ENCODE results near the gene CLEC17A.

The CLEC17A gene

GRCh38 chr19:14565765-14566711 lies 16.8 kb upstream of the CLEC17A start:
- Histone ChIP-seq H3K4me1 (ENCODE audit: control insufficient read depth, insufficient read depth, low read length) (peaks cover 13% of the 10 kb centered on the region), H3K36me3 (ENCODE audit: control insufficient read depth, insufficient read depth, low read length) (peaks cover 7% of the 10 kb centered on the region; the same call in 1 of the 2 replicates), H3K4me3 (ENCODE audit: low read length) (no peak overlapping the region), H3K27me3 (ENCODE audit: control insufficient read depth, insufficient read depth, low read length) (no peaks in the 10 kb centered on the region), H3K9me3 (ENCODE audit: control insufficient read depth, insufficient read depth, low read length) (no peaks in the 10 kb centered on the region), H3K27ac (ENCODE audit: low read length) (no peak overlapping the region)
- no peak for DNase-seq (ENCODE audit: low read depth, low spot score)
- no CpG with 5 or more reads among the region's 31 CpGs for WGBS (ENCODE audit: insufficient coverage, insufficient read length)

- Histone ChIP-seq H3K27me3 (ENCODE audit: control insufficient read depth, insufficient read depth, low read length) (no peaks in the 10 kb centered on the region), H3K4me1 (ENCODE audit: control insufficient read depth, insufficient read depth, low read length) (peaks cover 13% of the 10 kb centered on the region), H3K4me3 (ENCODE audit: low read length) (no peak overlapping the region), H3K9me3 (ENCODE audit: control insufficient read depth, insufficient read depth, low read length) (no peaks in the 10 kb centered on the region), H3K27ac (ENCODE audit: low read length) (no peak overlapping the region), H3K36me3 (ENCODE audit: control insufficient read depth, insufficient read depth, low read length) (peaks cover 7% of the 10 kb centered on the region; the same call in 1 of the 2 replicates)
- no peak for DNase-seq (ENCODE audit: low read depth, low spot score)
- no CpG with 5 or more reads among the region's 18 CpGs for WGBS (ENCODE audit: insufficient coverage, insufficient read length)
These were observed 16.2 kb upstream of the CLEC17A start for GRCh38 chr19:14566712-14567077.

GRCh38 chr19:14567079-14567478 lies 15.8 kb upstream of the CLEC17A start:
- Histone ChIP-seq H3K9me3 (ENCODE audit: control insufficient read depth, insufficient read depth, low read length) (no peaks in the 10 kb centered on the region), H3K27me3 (ENCODE audit: control insufficient read depth, insufficient read depth, low read length) (no peaks in the 10 kb centered on the region), H3K4me3 (ENCODE audit: low read length) (no peak overlapping the region), H3K36me3 (ENCODE audit: control insufficient read depth, insufficient read depth, low read length) (peaks cover 7% of the 10 kb centered on the region; the same call in 1 of the 2 replicates), H3K27ac (ENCODE audit: low read length) (no peak overlapping the region), H3K4me1 (ENCODE audit: control insufficient read depth, insufficient read depth, low read length) (peaks cover 13% of the 10 kb centered on the region)
- WGBS (ENCODE audit: insufficient coverage, insufficient read length), result no CpG with 5 or more reads among the region's 11 CpGs
- no peak for DNase-seq (ENCODE audit: low read depth, low spot score)

GRCh38 chr19:14570864-14571527 lies 11.9 kb upstream of the CLEC17A start:
- DNase-seq (ENCODE audit: low read depth, low spot score), result no peak
- no CpG with 5 or more reads among the region's 22 CpGs for WGBS (ENCODE audit: insufficient coverage, insufficient read length)
- Histone ChIP-seq H3K4me3 (ENCODE audit: low read length) (peak overlapping the region; percentile 75), H3K27me3 (ENCODE audit: control insufficient read depth, insufficient read depth, low read length) (no peaks in the 10 kb centered on the region), H3K27ac (ENCODE audit: low read length) (no peak overlapping the region), H3K36me3 (ENCODE audit: control insufficient read depth, insufficient read depth, low read length) (peaks cover 2% of the 10 kb centered on the region; the same call in 1 of the 2 replicates), H3K4me1 (ENCODE audit: control insufficient read depth, insufficient read depth, low read length) (peaks cover 2% of the 10 kb centered on the region; the same call in 1 of the 2 replicates), H3K9me3 (ENCODE audit: control insufficient read depth, insufficient read depth, low read length) (no peaks in the 10 kb centered on the region)

- Histone ChIP-seq H3K4me1 (ENCODE audit: control insufficient read depth, insufficient read depth, low read length) (peaks cover 2% of the 10 kb centered on the region; the same call in 1 of the 2 replicates), H3K36me3 (ENCODE audit: control insufficient read depth, insufficient read depth, low read length) (no peaks in the 10 kb centered on the region), H3K27me3 (ENCODE audit: control insufficient read depth, insufficient read depth, low read length) (no peaks in the 10 kb centered on the region), H3K4me3 (ENCODE audit: low read length) (peak within 1 kb of the TSS; percentile 75), H3K9me3 (ENCODE audit: control insufficient read depth, insufficient read depth, low read length) (no peaks in the 10 kb centered on the region), H3K27ac (ENCODE audit: low read length) (no peak within 1 kb of the TSS)
- peak; percentile 94 for DNase-seq (ENCODE audit: low read depth, low spot score)
- 100% methylated on average over 1 of the region's 40 CpGs for WGBS (ENCODE audit: insufficient coverage, insufficient read length)
These were observed 11.0 kb upstream of the CLEC17A start, which contains the start of gene NDUFB7 for GRCh38 chr19:14571695-14572490. Gene NDUFB7, minus strand, starts transcription at chr19:14572066. Its CDS starts 66 bp downstream, at chr19:14572000.

GRCh38 chr19:14575428-14575980 lies 7.4 kb upstream of the CLEC17A start:
- Histone ChIP-seq H3K9me3 (ENCODE audit: control insufficient read depth, insufficient read depth, low read length) (no peaks in the 10 kb centered on the region), H3K36me3 (ENCODE audit: control insufficient read depth, insufficient read depth, low read length) (no peaks in the 10 kb centered on the region), H3K4me1 (ENCODE audit: control insufficient read depth, insufficient read depth, low read length) (peaks cover 2% of the 10 kb centered on the region; the same call in 1 of the 2 replicates), H3K4me3 (ENCODE audit: low read length) (no peak overlapping the region), H3K27ac (ENCODE audit: low read length) (no peak overlapping the region), H3K27me3 (ENCODE audit: control insufficient read depth, insufficient read depth, low read length) (no peaks in the 10 kb centered on the region)
- 100% methylated on average over 2 of the region's 6 CpGs for WGBS (ENCODE audit: insufficient coverage, insufficient read length)
- DNase-seq (ENCODE audit: low read depth, low spot score), result no peak

- no peak overlapping the region for H3K4me3 ChIP-seq (ENCODE audit: low read length)
- H3K9me3 ChIP-seq (ENCODE audit: control insufficient read depth, insufficient read depth, low read length), result no peaks in the 10 kb centered on the region
- H3K36me3 ChIP-seq (ENCODE audit: control insufficient read depth, insufficient read depth, low read length), result no peaks in the 10 kb centered on the region
- no peaks in the 10 kb centered on the region for H3K27me3 ChIP-seq (ENCODE audit: control insufficient read depth, insufficient read depth, low read length)
- WGBS (ENCODE audit: insufficient coverage, insufficient read length), result no CpG with 5 or more reads among the region's 8 CpGs
- no peak for DNase-seq (ENCODE audit: low read depth, low spot score)
- H3K4me1 ChIP-seq (ENCODE audit: control insufficient read depth, insufficient read depth, low read length), result peaks cover 2% of the 10 kb centered on the region; the same call in 1 of the 2 replicates
- H3K27ac ChIP-seq (ENCODE audit: low read length), result no peak overlapping the region
These were observed 6.5 kb upstream of the CLEC17A start for GRCh38 chr19:14576363-14576762.

GRCh38 chr19:14577264-14577663 lies 5.6 kb upstream of the CLEC17A start:
- no peaks in the 10 kb centered on the region for H3K36me3 ChIP-seq (ENCODE audit: control insufficient read depth, insufficient read depth, low read length)
- WGBS (ENCODE audit: insufficient coverage, insufficient read length), result no CpG with 5 or more reads among the region's 5 CpGs
- H3K4me3 ChIP-seq (ENCODE audit: low read length), result no peak overlapping the region
- H3K27me3 ChIP-seq (ENCODE audit: control insufficient read depth, insufficient read depth, low read length), result no peaks in the 10 kb centered on the region
- no peak for DNase-seq (ENCODE audit: low read depth, low spot score)
- no peak overlapping the region for H3K27ac ChIP-seq (ENCODE audit: low read length)
- peaks cover 2% of the 10 kb centered on the region; the same call in 1 of the 2 replicates for H3K4me1 ChIP-seq (ENCODE audit: control insufficient read depth, insufficient read depth, low read length)
- no peaks in the 10 kb centered on the region for H3K9me3 ChIP-seq (ENCODE audit: control insufficient read depth, insufficient read depth, low read length)

- Histone ChIP-seq H3K4me3 (ENCODE audit: low read length) (no peak overlapping the region), H3K27ac (ENCODE audit: low read length) (no peak overlapping the region), H3K27me3 (ENCODE audit: control insufficient read depth, insufficient read depth, low read length) (no peaks in the 10 kb centered on the region), H3K36me3 (ENCODE audit: control insufficient read depth, insufficient read depth, low read length) (no peaks in the 10 kb centered on the region), H3K4me1 (ENCODE audit: control insufficient read depth, insufficient read depth, low read length) (peaks cover 2% of the 10 kb centered on the region; the same call in 1 of the 2 replicates), H3K9me3 (ENCODE audit: control insufficient read depth, insufficient read depth, low read length) (no peaks in the 10 kb centered on the region)
- no CpG with 5 or more reads among the region's 6 CpGs for WGBS (ENCODE audit: insufficient coverage, insufficient read length)
- no peak for DNase-seq (ENCODE audit: low read depth, low spot score)
These were observed 4.9 kb upstream of the CLEC17A start for GRCh38 chr19:14577885-14578427.
